T-helper 1 cell treated with Interleukin-12 subunit alpha and Interleukin-12 subunit beta and Interleukin-4 antibody, amounts not matched to agents 30 μg/mL and 1 μg/mL, for 36 hours (primary cell): ENCODE results near the gene RAD18.

Experiments
- H3K27ac Mint-ChIP-seq: one replicate; pipeline ENCODE4 v1.8.0; 2021; ENCODE audit warnings: mild to moderate bottlenecking, mixed read lengths
- H3K27me3 Mint-ChIP-seq: one replicate; pipeline ENCODE4 v1.8.0; 2021; ENCODE audit warnings: low read depth, mixed read lengths
- H3K36me3 Mint-ChIP-seq: one replicate; pipeline ENCODE4 v1.8.0; 2021; ENCODE audit warnings: low read depth, mixed read lengths
- H3K4me1 Mint-ChIP-seq: one replicate; pipeline ENCODE4 v1.8.0; 2021; ENCODE audit warnings: low read depth, mixed read lengths
- H3K4me3 Mint-ChIP-seq: one replicate; pipeline ENCODE4 v1.8.0; 2021; ENCODE audit warnings: mild to moderate bottlenecking, moderate library complexity, mixed read lengths
- H3K9me3 Mint-ChIP-seq: one replicate; pipeline ENCODE4 v1.8.0; 2021; ENCODE audit warnings: mixed read lengths

Gene RAD18

GRCh38 chr3:8981296-8981695 is 18.0 kb upstream of the RAD18 start:
- no peaks in the 10 kb centered on the region for H3K9me3 Mint-ChIP-seq
- peaks cover 13% of the 10 kb centered on the region for H3K27me3 Mint-ChIP-seq
- no peak overlapping the region for H3K4me3 Mint-ChIP-seq

GRCh38 chr3:8980756-8981257 is 17.5 kb upstream of the RAD18 start:
- H3K27me3 Mint-ChIP-seq: peaks cover 13% of the 10 kb centered on the region
- H3K27ac Mint-ChIP-seq: no peak overlapping the region
- H3K36me3 Mint-ChIP-seq: no peaks in the 10 kb centered on the region
- no peak overlapping the region for H3K4me3 Mint-ChIP-seq
- H3K4me1 Mint-ChIP-seq: no peaks in the 10 kb centered on the region
- no peaks in the 10 kb centered on the region for H3K9me3 Mint-ChIP-seq

More at GRCh38 chr3:8981296-8981695, 18.0 kb upstream of the RAD18 start:
- Mint-ChIP-seq H3K36me3 (no peaks in the 10 kb centered on the region), H3K4me1 (no peaks in the 10 kb centered on the region), H3K27ac (no peak overlapping the region)

GRCh38 chr3:8979262-8979661 is 16.0 kb upstream of the RAD18 start:
- Mint-ChIP-seq H3K27me3 (peaks cover 13% of the 10 kb centered on the region), H3K36me3 (no peaks in the 10 kb centered on the region), H3K4me1 (no peaks in the 10 kb centered on the region), H3K27ac (no peak overlapping the region), H3K9me3 (no peaks in the 10 kb centered on the region), H3K4me3 (no peak overlapping the region)

DNA sequence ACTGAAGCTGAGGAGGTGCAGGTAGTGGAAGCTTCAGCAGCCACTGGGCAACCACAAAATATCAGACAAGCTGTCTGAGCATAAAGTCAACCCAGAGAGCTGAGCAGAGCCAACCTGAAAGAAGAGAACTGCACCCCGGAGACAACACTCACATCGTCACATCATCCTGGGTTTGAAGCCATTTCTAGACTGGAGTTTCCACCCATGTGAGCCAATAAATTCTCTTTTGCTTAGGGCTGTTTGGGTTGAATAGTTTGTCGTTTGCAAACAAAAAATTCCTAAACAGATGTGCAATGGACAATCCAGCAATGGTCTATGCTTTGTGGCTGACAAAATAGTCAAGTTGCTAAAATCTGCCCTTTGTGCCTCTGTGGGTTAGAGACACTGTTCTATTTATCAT is 15.3 kb upstream of the RAD18 start:
- peaks cover 13% of the 10 kb centered on the region for H3K27me3 Mint-ChIP-seq
- H3K9me3 Mint-ChIP-seq: no peaks in the 10 kb centered on the region
- no peaks in the 10 kb centered on the region for H3K36me3 Mint-ChIP-seq
- no peaks in the 10 kb centered on the region for H3K4me1 Mint-ChIP-seq
- no peak overlapping the region for H3K4me3 Mint-ChIP-seq
- no peak overlapping the region for H3K27ac Mint-ChIP-seq

GRCh38 chr3:8976540-8977182 is 13.4 kb upstream of the RAD18 start:
- no peaks in the 10 kb centered on the region for H3K36me3 Mint-ChIP-seq

DNA sequence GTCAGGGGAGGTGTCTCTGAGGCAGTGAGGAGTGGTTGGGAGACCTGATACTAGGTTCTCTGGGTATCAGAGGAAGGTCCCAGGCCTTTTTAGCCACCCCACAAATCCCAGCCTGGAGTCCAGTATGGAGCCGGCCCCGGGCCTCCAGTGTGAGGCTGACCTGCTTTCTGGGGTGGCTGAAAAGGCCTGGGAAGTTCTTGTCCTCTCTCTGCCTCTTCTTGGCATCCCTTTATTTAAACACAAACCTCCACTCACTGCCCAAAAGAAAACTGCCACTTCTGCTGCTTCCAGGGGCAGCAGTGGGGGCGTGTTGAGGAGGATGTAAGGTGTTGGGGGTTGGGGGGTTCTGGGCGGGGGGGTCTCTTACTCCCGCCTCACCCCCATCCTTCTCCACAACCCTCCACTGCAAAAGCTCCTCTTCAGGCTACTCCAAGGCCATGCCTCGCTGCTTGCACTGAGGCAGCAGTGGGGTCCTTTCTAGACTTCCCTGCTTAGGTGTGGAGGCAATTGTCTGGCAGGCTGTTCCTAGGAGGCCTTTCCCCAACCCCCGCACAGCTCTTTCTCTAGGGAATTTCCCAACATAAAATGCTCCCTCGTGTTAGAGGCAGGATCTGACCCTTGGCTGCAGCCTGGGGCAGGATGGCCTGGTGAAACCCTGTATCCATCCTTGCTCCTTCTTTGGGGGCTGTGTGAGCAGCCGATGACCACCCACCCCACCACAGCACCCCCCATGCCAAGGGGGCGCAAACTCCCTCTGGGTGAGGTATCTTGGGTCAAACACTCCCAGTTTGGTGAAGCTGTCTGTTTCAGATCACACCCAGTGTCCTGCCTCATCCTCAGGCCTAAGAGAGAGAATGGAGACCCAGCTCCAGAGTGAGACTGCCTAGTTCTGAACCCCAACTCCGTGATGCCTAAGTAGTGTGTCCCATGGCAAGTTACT is 12.1 kb upstream of the RAD18 start:
- H3K27me3 Mint-ChIP-seq: peaks cover 11% of the 10 kb centered on the region
- no peak overlapping the region for H3K27ac Mint-ChIP-seq
- no peak overlapping the region for H3K4me3 Mint-ChIP-seq
- peaks cover 4% of the 10 kb centered on the region for H3K4me1 Mint-ChIP-seq
- no peaks in the 10 kb centered on the region for H3K9me3 Mint-ChIP-seq
- H3K36me3 Mint-ChIP-seq: no peaks in the 10 kb centered on the region

More at GRCh38 chr3:8976540-8977182, 13.4 kb upstream of the RAD18 start:
- Mint-ChIP-seq H3K4me3 (no peak overlapping the region), H3K27me3 (peaks cover 12% of the 10 kb centered on the region), H3K4me1 (no peaks in the 10 kb centered on the region), H3K9me3 (no peaks in the 10 kb centered on the region), H3K27ac (no peak overlapping the region)

- Mint-ChIP-seq H3K4me3 (no peak overlapping the region), H3K9me3 (no peaks in the 10 kb centered on the region), H3K4me1 (peaks cover 4% of the 10 kb centered on the region)
Measured at GRCh38 chr3:8974458-8974857, 11.2 kb upstream of the RAD18 start.

GRCh38 chr3:8972639-8973038 is 9.4 kb upstream of the RAD18 start:
- no peaks in the 10 kb centered on the region for H3K36me3 Mint-ChIP-seq
- H3K27me3 Mint-ChIP-seq: peaks cover 6% of the 10 kb centered on the region
- no peak overlapping the region for H3K27ac Mint-ChIP-seq
- H3K4me3 Mint-ChIP-seq: no peak overlapping the region
- H3K4me1 Mint-ChIP-seq: peaks cover 4% of the 10 kb centered on the region
- no peaks in the 10 kb centered on the region for H3K9me3 Mint-ChIP-seq

More at GRCh38 chr3:8974458-8974857, 11.2 kb upstream of the RAD18 start:
- Mint-ChIP-seq H3K36me3 (no peaks in the 10 kb centered on the region), H3K27me3 (peaks cover 9% of the 10 kb centered on the region), H3K27ac (no peak overlapping the region)

DNA sequence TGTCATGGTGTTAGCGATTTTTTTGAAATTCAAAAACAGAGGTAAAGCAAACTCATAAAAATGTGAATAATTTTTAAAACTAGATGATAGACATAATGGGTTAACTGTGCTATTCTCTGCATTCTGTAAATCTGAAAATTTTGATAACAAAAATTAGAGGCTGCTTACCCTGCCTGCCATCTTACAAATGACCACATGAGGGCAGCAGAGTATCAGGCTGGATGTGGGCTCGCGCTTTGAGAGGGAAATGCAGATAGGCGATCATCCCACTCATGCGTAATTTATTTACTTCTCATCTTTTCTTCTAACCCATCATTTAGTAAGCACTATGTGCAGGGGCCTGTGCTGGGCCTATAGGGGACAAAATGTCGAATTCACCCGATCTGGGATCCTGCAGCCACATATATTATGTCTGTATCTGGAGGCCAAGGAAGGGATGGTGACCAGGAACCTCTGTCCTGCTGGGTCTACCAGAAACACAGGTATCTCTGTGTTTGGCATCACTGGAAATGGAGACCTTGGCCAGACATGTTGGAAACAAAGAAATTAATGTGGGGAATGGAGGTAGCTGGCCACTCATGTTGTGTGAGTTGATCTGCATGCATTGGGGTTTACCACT is 7.8 kb upstream of the RAD18 start:
- Mint-ChIP-seq H3K4me1 (peaks cover 4% of the 10 kb centered on the region), H3K9me3 (no peaks in the 10 kb centered on the region), H3K27ac (no peak overlapping the region), H3K36me3 (no peaks in the 10 kb centered on the region), H3K27me3 (peaks cover 6% of the 10 kb centered on the region), H3K4me3 (no peak overlapping the region)

- Mint-ChIP-seq H3K4me3 (no peak overlapping the region), H3K27ac (no peak overlapping the region), H3K27me3 (peaks cover 6% of the 10 kb centered on the region), H3K9me3 (no peaks in the 10 kb centered on the region), H3K4me1 (peaks cover 4% of the 10 kb centered on the region), H3K36me3 (no peaks in the 10 kb centered on the region)
Measured at GRCh38 chr3:8969241-8969640, 6.0 kb upstream of the RAD18 start.

DNA sequence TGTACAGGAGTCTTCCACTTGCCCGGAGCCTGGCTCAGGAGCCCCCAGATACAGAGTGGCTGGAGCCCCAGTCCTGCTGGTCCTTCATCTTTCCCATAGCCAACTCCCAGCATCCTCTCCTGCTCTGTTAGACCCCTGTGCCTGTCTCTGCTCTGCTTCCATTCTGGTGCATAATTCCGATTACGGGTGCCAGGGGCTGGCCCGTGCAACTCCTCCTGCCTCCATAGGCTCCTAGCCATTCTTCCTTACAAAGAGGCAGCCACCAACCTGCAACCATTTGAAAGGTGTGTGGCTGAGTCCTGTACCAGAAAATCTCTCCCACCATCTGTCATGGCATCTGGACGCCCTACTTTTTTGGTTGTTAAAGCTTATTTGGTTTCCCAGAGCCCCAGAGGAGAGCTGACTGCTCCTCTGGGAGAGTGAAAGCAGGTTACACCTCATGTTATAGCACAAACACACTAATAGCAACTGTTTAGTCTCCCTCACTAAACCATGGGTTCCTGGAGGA is 5.2 kb upstream of the RAD18 start:
- Mint-ChIP-seq H3K27me3 (peaks cover 6% of the 10 kb centered on the region), H3K27ac (no peak overlapping the region), H3K4me3 (no peak overlapping the region), H3K9me3 (no peaks in the 10 kb centered on the region), H3K4me1 (peaks cover 8% of the 10 kb centered on the region), H3K36me3 (no peaks in the 10 kb centered on the region)

- H3K4me1 Mint-ChIP-seq: peaks cover 14% of the 10 kb centered on the region
- H3K4me3 Mint-ChIP-seq: no peak overlapping the region
- no peak overlapping the region for H3K27ac Mint-ChIP-seq
- no peaks in the 10 kb centered on the region for H3K9me3 Mint-ChIP-seq
- no peaks in the 10 kb centered on the region for H3K36me3 Mint-ChIP-seq
- H3K27me3 Mint-ChIP-seq: peaks cover 6% of the 10 kb centered on the region
Measured at GRCh38 chr3:8967553-8967952, 4.3 kb upstream of the RAD18 start.

GRCh38 chr3:8966820-8967348 is 3.6 kb upstream of the RAD18 start:
- no peaks in the 10 kb centered on the region for H3K9me3 Mint-ChIP-seq
- H3K27ac Mint-ChIP-seq: no peak overlapping the region
- H3K4me1 Mint-ChIP-seq: peaks cover 20% of the 10 kb centered on the region
- no peaks in the 10 kb centered on the region for H3K36me3 Mint-ChIP-seq
- H3K4me3 Mint-ChIP-seq: no peak overlapping the region
- peaks cover 6% of the 10 kb centered on the region for H3K27me3 Mint-ChIP-seq

DNA sequence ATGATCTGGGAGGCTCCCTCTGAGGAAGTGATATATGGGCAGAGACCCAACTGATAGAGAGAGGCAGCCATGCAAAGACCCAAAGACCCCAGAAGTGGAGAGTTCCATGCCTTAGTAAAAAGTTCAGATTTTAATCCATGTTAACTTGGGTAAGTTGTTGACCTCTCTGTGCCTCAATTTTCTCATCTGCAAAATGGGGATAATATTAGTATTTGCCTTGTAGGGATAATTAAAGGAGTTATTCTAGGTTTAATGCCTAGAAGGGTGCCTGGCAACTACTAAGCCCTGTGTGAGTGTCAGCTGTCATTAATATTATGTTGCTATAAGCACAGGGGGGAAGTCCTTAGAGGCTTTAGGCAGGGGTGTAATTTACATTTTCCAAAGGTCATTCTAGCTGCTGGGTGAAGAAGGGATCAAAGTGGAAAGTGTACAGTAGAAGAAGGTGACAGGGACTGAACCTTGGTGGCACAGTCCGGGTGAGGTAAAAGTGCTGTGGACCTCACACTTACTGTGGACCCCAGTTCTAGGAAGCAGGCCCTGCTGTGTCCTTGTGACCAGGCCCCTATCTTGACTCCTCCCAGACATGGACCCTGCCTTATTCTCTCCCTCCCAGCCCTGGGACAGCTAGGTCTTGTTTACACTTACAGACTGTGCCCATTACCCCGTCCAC is 3.0 kb upstream of the RAD18 start:
- H3K27ac Mint-ChIP-seq: no peak overlapping the region
- no peak overlapping the region for H3K4me3 Mint-ChIP-seq

More for the DNA sequence above, 3.0 kb upstream of the RAD18 start:
- Mint-ChIP-seq H3K27me3 (peaks cover 3% of the 10 kb centered on the region), H3K9me3 (no peaks in the 10 kb centered on the region), H3K36me3 (no peaks in the 10 kb centered on the region), H3K4me1 (peaks cover 24% of the 10 kb centered on the region)
